Stimulated activated CD8-positive, alpha-beta memory T cell treated with anti-CD3 and anti-CD28 coated beads, Interleukin-15, amount 100 ng/mL, for 1 hour (primary cell): ENCODE results near the gene ANXA11.
"Not testable (repeated sequence)": the region's sequence is repeated elsewhere in the genome, so short reads cannot be mapped to it uniquely, and the experiment has no call there.

Source experiments
- DNase-seq: peaks from one replicate; pipeline ENCODE4 v3.0.0-alpha.2; 2020; ENCODE audit warnings: low read depth

Gene ANXA11

DNA sequence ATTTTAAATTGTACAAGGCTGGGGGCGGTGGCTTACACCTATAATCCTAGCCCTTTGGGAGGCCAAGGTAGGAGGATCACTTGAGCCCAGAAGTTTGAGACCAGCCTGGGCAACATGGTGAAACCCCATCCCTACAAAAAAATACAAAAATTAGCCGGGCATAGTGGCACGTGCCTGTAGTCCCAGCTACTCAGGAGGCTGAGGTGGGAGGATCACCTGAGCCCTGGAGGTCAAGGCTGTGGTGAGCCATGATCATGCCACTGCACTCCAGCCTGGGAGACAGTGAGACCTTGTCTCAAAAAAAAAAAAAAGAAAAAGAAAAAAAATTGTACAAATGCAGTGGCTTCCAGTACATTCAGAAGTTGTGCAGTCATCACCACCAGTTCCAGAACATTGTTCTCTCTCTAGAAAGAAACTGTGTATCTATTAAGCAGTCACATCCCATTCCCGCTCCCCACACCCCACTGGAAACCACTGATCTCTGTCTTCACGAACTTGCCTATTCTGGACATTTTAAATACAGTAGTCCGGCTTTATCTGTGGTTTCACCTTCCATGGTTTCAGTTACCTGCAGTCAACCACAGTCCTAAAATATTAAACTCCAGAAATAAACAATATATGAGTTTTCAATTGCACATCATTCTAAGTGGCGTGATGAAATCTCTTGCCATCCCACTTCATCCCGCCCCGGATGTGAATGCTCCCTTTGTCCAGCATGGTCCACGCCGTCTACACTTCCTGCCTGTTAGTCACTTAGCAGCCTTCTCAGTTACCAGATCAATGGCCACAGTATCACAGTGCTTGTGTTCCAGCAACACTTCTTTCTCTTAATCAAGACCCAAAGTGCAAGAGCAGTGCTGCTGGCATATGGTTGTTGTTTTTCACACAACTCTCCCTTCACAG is 59.7 kb downstream of the ANXA11 start:
- DNase-seq = not testable (repeated sequence)

DNA sequence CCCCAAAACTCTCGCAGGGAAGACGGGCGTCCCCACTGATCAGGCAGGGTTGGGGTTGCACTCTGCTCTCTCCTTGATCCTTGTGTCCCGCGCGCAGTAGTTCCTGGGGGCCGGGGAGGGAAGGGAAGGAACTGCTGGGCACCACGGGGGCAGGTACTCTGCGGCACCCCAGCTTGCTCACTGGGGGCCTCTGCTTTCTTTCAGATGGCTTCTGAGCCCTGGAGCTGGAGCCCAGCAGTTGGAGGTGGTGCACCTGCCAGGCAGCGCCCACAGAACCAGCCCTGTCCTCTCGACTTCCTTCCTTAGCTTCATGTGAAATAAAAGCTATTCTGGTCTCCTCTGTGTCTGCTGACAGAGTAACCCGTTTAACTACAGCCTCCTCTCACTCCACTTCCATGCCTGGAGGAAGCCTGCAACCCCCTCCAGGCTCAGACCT is 60.6 kb downstream of the ANXA11 start:
- no peak for DNase-seq

DNA sequence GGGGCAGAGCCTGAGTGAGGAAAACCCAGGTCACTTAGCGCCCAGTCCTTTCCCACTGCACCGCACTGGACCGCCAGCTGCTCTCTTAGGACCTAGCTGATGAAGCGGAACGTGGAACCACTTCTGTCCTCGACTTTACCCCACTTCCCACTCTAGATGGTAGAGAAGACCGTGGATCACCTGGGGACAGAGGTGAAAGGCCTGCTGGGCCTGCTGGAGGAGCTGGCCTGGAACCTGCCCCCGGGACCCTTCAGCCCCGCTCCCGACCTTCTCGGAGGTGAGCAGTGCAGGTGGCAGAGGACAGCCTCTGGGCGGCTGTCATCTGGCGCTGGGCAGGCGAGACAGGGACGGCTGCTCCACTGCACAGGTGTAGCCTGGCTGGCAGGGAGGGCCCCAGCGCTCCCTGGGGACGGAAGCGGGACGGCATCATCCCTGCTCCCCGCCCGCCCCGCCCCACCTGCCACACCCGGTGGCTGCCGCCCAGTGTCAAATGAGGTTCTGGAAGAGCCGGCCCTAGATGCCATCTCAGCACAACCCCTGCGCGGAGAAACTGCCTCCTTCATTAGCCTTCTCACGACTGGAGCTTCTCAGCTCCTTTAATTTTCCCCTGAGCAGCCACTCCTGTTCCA is 61.2 kb downstream of the ANXA11 start:
- no peak for DNase-seq

- no peak for DNase-seq
Measured at GRCh38 chr10:80141696-80142460, 63.5 kb downstream of the ANXA11 start.

GRCh38 chr10:80140251-80140650 is 65.1 kb downstream of the ANXA11 start:
- DNase-seq = no peak

DNA sequence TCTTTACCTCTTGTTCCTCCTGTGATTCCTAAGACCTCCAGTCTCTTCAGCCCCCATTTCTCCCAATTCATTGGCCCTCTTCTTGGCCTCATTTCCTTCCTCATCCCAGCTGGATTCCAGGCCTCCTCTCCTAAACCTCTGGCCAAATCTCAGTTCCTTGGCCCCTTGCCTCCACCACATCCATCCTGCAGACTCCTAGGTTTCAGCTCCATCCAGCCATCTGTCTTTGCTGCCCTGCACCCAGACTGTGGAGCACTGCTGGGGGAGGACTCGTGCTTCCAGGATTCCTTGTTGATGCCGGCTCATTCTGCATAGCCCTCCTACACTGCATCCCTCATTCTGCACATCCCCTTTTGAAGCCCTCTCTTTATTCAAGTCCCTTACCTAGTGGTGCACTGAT is 66.1 kb downstream of the ANXA11 start:
- DNase-seq = no peak

DNA sequence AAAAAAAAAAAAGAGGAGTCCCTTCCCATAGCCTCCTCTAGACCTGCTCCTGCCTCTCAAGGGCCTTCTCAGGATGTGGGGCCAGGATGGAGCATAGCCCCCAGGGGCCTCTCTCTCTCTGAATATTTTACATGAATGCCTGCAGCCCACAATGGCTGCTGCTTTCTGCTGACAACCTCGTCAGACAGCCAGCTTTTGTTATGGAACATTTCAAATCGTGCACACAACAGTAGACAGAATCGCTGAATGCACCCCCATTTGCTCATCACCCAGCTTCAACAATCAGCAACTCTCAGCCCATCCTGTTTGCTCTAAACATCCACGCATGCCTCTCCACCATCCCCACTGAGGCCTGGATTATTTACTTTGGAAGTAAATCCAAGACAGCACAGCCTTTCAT is 67.4 kb downstream of the ANXA11 start:
- no peak for DNase-seq

- no peak for DNase-seq
Measured at GRCh38 chr10:80137031-80137862, 68.1 kb downstream of the ANXA11 start.

- DNase-seq = no peak
Measured at GRCh38 chr10:80136134-80136571, 69.2 kb downstream of the ANXA11 start.

DNA sequence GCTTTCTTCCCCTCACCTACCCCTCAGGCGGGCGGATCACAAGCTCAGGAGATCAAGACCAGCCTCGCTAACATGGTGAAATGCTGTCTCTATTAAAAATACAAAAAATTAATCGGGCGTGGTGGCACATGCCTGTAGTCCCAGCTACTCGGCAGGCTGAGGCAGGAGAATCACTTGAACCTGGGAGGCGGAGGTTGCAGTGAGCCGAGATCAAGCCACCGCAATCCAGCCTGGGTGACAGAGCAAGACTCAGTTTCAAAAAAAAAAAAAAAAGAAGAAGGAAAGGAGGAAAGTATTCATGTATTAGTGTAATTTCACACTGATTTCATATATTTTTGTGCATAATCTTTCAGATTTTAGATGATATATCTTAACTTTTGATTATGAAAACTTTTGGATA is 71.7 kb downstream of the ANXA11 start:
- DNase-seq = not testable (repeated sequence)

GRCh38 chr10:80133206-80133605 is 72.1 kb downstream of the ANXA11 start:
- no peak for DNase-seq

DNA sequence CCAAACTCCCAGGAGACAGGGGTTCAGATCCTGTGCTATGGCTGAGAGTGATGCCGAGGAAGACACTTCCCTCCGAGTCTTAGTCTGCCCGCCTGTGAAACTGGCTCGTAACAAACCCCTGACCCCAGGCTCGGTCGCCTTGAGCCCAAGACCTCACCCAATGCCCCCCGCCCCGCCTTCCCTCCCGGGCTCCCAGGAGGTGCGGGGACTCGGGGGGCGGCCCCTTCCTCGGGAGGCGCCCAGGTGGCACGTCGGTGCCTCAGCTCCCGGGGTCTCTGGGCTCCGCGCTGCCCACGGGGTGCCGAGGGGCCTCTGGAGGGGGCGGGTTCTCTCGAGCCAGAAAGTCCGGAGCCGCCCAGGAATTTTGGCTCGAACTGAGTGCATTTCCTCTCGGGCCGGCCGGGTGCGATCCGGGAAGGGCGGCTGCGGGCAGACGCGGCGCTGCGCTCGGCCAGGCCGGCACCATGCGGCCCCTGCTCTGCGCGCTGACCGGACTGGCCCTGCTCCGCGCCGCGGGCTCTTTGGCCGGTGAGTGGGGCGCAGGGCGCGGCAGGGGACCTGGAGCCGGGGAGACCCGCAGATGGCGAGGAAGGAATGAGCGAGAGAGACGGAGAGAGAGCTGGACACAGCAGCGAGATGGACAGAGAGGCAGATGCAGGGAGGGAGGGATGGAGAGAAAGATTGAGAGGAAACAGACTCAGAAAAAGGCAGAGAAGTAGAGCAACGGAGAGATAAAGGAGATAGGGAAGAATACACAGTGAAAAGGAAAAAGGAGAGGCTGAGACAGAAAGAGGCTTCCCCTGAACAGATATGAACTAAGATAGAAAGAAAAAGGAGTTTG is 72.8 kb downstream of the ANXA11 start, which contains the start of gene PLAC9:
PLAC9 (plus strand) TSS at position 432 of the 841 bp plus-strand sequence; CDS start at position 465, 33 bp downstream.
- DNase-seq = no peak

GRCh38 chr10:80131499-80131901 is 73.8 kb downstream of the ANXA11 start:
- no peak for DNase-seq

DNA sequence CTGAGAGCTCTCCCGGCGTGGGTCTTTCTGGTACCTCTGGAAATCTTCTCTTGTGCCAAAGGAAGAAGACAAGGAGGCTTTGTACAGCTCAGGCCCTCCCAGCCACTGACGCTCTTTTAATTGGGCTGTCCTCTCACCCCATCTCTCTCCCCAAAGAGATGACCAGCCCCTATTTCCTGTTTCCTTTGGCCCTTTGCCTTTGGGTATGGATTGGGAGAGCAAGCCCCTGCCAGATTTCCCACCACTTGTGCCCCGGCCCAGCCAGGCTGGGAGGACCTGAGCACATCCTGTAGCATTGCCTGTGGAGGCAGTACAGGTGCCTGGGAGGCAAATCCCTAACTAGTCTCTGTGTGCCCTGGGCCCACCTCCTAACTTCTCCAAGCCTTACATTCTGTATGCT is 78.5 kb downstream of the ANXA11 start:
- no peak for DNase-seq

- no peak for DNase-seq
Measured at GRCh38 chr10:80122746-80123145, 82.6 kb downstream of the ANXA11 start.

- DNase-seq = no peak
Measured at GRCh38 chr10:80122110-80122710, 83.1 kb downstream of the ANXA11 start.

GRCh38 chr10:80118669-80119068 is 86.7 kb downstream of the ANXA11 start:
- DNase-seq = no peak

DNA sequence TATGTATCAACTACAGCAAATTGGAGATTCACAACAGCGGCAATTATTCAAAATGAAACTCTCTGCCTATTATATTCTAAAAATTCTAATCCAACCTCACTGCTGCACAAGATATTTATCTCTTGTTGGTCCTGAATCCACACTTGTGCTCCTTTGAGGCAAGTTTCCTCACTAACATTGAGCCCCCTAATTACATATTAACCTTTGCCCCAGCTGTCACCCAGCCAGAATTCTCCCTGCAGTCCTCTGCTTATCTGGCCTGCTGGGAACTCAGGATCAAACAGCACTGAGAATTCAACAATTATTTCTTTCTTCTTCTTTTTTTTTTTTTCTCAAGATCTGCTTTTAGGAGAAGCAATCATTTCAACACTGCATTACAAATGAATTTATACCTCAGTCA is 94.4 kb downstream of the ANXA11 start:
- no peak for DNase-seq

GRCh38 chr10:80108576-80109239 is 96.6 kb downstream of the ANXA11 start:
- no peak for DNase-seq
